NCI-H2081 (cell line): ENCODE measurements around the gene GPBAR1.
"Not testable (repeated sequence)": the region's sequence is repeated elsewhere in the genome, so short reads cannot be mapped to it uniquely, and the experiment has no call there.

ENCODE experiments used
- DNase-seq, 2 experiments: peaks; one replicate each; lab custom pipeline; 2025; lab: John Stamatoyannopoulos, UW

GPBAR1 gene

DNA sequence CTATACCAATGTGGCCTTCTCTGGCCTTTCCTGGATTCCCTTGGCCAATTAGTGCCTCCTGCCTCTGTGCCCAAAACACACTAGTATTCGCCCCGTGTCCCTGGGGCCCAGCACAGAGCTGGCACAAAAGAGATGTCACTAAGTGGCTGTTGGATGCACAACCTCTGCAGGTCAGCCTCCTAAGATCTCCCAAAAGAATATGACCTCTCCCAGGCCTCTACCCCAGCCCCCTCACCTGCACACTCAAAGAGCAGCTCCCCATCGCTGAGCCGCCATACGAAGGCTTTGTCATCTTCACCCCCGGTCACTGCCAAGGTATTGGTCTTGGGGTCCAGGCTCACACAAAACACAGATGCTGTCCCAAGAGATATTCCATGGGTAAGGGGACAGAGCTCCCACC, 6.4 kb downstream of the GPBAR1 start:
- DNase-seq = no peak

GRCh38 chr2:218269900-218270720, 9.3 kb downstream of the GPBAR1 start, which contains the start of the genes AAMP and PNKD:
AAMP (minus strand) TSS chr2:218270137; CDS start chr2:218270086, 51 bp downstream.
PNKD (plus strand) TSS chr2:218270519; CDS start chr2:218270536, 17 bp downstream.
- DNase-seq = peak; percentile 99

- DNase-seq = no peak
Measured at GRCh38 chr2:218270721-218271486, 10.1 kb downstream of the GPBAR1 start.

DNA sequence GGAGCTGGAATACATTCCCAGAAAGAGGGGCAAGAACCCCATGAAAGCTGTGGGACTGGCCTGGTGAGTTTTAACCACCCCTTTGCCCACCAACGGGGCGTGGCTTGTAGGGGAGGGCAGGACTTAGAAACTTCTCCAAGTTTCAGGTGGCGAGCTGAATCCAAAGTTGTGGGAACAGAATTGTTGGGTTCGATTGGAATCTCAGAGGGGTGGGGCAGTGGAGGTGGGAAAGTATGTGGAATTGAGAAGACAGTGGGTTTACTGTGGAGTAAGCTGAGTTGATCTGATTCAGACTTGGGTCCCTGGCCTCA, 10.6 kb downstream of the GPBAR1 start:
- no peak for DNase-seq

GRCh38 chr2:218271865-218272530, 11.2 kb downstream of the GPBAR1 start:
- DNase-seq = no peak

DNA sequence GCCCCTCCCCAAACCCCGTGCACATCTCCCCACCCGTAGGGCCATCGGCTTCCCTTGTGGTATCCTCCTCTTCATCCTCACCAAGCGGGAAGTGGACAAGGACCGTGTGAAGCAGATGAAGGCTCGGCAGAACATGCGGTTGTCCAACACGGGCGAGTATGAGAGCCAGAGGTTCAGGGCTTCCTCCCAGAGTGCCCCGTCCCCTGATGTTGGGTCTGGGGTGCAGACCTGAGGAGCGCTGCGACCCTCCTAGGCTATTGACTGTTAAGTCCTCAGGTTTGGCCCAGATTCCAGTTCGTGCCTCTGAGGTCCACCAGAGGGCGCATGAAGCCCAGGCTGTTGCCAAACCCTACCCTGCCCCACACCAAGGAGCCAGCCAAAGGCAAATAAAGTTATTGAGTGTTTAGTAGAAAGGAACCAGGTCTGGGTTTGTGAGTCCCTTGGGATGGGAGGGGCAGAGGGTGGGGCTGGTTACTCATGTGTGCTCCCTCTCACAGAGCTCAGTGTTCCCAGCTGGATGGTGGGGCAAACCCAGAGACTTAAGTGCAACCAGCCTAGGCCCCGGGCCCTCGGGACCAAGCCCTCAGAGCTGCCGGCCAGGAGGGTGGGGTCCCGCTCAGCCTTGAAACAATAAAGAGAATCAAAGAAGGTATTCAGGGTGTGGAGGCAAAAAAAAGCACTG, 11.9 kb downstream of the GPBAR1 start:
- peak; percentile 72 to 78 for DNase-seq

GRCh38 chr2:218273214-218273907, 12.5 kb downstream of the GPBAR1 start:
- DNase-seq = not testable (repeated sequence)

DNA sequence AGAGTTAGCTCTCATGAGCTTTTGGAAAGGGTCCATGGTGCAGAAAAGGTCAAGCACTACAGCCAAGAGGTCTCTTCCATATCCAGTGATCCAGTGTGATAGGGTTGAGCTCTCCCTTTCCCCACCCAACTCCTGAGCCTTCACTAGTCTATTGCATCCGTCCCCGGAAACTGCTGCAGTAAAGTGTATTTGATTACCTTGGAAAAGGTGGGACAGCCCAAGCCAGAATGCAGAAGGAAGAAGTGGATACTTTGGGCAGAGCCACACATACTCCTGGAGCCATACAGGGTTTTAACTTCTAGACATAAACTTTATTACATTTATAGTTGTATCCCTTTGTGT, 13.1 kb downstream of the GPBAR1 start:
- no peak for DNase-seq

DNA sequence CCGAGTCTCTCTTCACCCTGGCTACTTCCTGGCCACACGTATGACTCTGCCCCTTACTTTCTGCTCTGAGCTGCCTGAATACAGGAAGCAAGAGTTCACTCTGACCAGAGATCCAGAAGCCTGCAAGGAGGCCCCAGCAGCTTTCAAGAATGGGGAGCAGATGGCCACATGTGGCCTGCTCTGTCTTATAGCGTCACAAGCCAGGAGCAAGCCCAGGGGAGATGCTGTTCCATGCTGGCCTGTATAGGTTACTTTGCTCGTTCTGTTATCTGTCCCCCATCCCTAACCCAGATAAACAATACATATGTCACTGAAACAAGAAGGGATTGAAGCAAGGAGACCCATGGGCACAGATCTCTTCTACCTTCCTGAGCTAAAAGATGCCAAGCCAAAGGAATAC, 13.8 kb downstream of the GPBAR1 start:
- no peak for DNase-seq

DNA sequence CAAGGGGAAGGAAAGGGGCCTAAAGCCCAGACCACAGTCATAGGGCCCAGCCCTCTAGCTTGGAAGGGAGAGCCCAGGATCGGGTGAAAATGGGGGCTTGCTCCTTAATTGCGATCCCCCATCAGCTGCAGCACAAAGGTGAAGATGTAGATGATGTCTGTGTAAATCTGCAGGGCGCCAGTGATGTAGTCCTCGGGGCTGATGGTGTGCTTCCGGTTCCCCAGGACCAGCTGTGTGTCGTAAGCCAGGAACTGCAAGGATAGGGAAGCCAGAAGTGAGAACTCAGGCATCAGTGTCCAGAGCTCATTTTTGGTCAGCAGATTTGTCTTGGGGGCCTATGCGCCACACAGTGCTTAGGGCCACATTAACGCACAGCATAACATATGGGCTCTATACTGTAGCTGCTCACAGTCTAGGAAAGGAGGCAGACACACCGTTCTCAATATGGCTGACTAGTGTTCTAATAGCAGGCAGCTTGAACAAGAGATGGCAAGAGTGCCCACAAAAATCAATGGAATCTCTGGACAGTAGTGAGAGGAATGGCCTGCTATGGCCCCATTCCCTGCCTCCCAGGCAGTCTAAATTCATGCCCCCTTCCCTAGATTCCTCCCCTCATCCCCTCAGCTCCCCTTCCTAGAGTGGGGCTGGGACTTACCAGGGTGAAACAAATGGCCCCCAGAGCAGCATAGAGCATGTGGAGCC, 14.7 kb downstream of the GPBAR1 start:
- no peak for DNase-seq

DNA sequence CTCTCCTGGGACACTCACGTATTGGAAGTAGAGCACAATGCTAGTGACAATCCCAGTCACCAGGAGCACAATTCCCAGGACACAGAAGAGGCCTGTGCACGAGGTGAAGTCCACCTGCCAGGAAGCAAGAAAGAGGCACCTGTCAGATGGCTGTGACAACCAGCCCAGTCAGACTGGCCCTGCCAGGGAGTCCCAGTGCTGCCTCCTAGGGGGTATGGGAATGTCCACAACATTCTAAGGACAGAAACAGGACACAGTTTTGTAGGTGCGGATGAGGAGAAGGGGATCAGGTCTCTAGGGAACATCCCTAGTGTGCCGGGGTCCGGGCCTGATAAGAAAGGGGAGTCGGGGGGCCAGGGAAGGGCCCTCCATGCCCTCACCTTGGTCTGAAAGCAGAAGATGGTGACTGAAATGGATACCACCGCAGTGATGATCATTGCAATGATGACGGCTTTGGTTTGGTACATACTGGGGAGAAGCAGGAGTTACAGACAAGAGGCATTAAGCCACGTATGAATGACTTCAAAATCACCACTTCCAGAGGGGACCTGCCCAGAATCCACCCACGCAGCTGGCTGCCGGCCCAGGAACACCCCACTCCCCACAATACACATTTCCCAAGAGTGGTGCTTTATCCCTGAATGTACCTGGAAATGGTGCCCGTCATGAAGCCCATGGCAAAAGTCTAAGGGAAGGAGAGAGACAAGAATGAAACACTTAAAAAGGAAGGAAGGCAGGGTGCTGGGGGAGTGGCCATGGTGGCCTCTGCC, 16.4 kb downstream of the GPBAR1 start:
- no peak for DNase-seq

DNA sequence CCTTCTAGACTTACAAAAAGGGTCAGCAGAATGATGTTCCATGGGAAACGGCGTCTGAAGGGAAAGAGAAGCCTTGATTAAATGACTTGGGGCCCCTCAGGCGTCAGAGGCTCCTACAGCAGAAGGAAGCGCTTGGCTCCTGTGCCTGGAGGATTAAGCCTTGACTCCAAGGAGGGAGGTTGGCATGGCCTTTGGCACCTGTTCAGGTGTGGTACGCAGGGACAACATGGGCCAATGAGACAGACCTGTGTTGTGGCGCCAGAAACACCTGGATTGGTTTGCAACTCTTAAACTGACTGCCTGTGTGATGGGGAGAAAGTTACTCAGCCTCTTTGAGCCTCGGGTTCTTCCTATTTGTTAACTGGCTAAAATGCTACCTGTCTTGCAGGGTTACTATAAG, 17.1 kb downstream of the GPBAR1 start:
- DNase-seq = no peak

DNA sequence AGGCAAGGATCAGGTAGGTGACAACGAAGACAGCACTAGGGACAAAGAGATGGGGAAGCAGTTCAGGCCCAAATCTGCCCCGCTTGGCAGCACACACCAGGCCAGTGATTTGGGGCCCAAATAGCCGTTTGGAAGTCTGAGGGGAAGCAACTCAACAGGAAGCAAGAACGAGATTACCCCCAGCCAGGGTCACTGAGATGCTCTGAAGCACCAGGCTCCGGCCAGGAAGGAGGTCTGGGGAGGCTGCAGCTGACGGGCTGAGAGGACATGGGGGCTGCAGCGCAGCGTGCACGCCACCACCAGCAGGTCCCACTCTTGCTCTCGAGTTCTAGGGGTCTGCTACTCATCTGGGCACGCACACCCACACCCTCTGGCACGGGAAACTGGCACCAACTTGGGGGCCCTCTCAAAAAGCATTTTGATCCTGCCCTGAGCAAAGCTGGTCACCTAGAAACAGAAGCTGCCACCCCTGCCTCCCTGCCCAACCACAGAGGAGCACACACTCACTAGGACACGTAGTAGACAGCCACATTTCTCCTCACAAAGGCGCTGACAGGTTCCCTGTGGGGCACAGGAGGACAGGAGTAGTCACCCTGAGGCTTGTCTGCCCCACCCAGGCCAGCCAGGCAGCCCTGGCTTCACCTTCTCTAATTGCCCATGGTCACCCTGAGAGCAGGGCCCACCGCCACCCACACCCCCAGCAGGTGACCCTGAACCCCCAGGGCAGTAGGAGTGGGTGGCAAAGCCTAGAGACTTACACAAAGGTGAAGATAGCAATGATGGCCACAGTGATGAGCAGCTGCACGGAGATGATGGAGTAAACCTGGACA, 17.9 kb downstream of the GPBAR1 start:
- DNase-seq = no peak

GRCh38 chr2:218280260-218280870, 19.6 kb downstream of the GPBAR1 start:
- DNase-seq = no peak

DNA sequence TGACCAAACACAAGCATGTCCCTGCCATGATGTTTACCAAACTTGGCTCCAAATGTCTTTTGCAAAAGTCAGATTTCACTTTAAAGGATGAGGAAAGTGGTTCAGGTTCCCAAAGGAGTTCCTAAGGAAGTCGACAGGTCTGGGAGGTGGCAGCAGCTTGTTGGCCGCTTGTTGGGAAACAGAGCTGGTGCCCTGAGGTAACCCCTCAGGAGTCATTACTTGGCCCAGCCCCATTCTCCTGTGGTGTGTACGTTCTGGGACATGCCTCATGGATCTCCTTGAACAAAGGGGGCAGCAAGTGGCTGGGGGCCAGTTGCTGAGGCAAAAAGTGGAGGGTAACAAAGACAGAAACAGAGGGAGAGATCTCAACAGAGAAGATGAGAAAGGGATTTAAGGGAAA, 20.6 kb downstream of the GPBAR1 start:
- no peak for DNase-seq

DNA sequence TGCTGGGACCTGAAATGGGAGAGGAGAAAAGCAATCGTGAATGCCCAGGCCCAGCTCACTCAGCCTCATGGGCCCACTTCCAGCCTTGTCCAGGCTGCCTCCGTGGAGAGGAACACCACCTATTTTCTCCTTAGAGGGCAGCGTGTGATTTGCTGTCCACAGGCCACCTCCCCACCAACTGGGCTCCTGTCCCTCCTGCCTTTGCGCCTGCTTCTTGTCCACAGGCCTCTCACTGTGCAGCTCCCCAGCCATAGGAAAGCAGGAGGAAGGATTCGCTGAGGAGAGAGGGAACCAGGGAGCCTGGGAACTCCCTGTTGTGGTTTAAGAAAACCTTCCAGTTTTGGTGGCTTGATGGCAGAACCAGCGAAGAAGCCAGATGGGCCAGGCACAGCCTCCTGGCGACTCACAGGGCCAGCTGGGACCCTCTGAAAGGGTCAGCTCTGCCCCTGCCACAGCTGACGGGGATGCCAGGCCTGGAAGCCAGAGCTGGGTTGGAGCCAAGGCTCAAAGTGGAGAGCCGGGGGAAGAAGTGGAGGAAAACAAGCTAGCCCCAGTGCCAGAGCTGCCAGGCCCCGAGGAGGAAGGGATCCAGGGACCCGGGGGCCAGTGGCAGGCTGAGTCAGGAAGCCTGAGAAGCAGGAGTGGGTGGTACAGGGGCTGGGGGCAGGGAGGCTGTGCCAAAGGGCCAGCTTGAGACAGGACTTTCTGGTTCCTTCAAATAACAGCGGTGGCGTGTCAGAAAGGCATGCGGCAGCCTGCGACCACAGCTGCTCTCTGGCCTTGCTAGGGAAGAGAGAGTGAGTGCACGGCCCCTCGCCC, 21.6 kb downstream of the GPBAR1 start:
- DNase-seq = no peak

DNA sequence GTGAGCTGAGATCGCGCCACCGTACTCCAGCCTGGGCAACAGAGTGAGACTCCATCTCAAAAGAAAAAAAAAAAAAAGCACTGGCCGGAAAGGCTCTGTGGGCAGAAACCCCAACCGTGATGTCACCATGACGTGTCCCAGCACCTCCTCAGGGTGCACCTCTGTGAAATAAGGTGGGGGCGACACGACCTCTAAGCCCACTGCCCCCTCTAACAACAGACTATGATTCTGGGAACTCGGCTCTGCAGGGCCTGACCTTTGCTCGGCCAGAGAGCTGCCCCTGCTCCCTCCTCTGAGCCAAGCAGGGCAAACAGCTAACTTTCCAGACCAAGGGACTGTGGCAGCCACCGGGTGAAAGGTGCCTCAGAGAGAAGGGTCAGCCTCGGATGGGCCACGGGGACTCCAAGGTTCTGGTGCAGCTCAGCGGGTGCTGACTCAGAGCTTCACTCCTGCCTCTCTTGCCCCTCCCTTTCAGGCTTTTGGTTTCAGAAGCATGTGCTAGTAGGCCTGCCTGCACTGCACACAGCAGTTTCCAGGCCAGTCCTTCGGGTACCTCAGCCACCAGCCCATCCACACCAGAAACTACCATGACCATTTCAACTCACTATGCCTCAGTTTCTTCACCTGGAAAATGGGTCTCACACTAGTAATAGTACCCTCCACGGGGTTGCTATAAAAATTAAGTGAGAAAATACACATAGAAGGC, 23.4 kb downstream of the GPBAR1 start:
- no peak for DNase-seq
